ENCODE data around the gene BMAL2.

The BMAL2 gene

GRCh38 chr12:27361372-27361771, 28.7 kb downstream of the BMAL2 start:
- DNase-seq (ENCODE audit: low spot score in 2 of 2) = no peak
- Mint-ChIP-seq H3K9me3 (no peaks in the 10 kb centered on the region), H3K36me3 (no peaks in the 10 kb centered on the region), H3K27ac (no peak overlapping the region), H3K4me1 (no peaks in the 10 kb centered on the region), H3K4me3 (no peak overlapping the region)
- ATAC-seq = no peak

DNA sequence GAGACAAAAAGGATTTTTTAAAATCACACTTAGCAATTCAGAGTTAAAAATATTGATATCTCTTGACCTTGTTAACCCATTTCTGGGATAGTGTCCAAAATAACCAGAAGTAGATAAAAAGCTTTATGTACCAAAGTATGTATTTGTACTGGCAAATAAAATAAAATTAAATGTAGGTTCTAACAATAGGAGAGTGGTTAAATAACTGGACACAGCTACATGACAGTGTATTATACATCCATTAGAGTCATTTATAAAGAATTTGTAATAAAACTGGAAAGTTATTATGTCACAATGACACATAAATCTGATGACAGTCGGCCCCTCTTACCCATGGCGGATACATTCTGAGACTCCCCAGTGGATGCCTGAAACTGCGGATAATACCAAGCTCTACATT, 34.0 kb downstream of the BMAL2 start:
- Mint-ChIP-seq H3K4me3 (no peak overlapping the region), H3K9me3 (no peaks in the 10 kb centered on the region), H3K27ac (no peak overlapping the region), H3K4me1 (no peaks in the 10 kb centered on the region), H3K36me3 (no peaks in the 10 kb centered on the region)
- DNase-seq (ENCODE audit: low spot score in 2 of 2) (no peak), ATAC-seq (no peak)

DNA sequence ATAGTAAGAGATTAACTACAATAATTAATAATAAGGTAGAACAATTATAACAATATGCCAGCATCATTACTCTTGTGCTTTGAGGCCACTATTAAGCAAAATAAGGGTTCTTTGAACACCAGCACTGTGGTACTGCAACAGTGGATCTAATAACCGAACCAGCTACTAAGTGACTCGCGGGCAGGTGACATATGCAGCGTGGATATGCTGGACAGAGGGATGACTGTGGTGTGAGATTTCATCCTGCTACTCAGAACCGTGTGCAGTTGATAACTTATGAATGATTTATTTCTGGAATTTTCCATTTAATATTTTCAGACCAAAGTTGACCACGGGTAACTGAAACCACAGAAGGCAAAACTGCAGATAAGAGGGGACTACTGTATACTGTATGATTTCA, 34.4 kb downstream of the BMAL2 start:
- ATAC-seq (no peak), DNase-seq (ENCODE audit: low spot score in 2 of 2) (no peak)
- no peaks in the 10 kb centered on the region for H3K4me1 Mint-ChIP-seq
- no peaks in the 10 kb centered on the region for H3K36me3 Mint-ChIP-seq
- H3K27ac Mint-ChIP-seq = no peak overlapping the region
- no peak overlapping the region for H3K4me3 Mint-ChIP-seq
- no peaks in the 10 kb centered on the region for H3K9me3 Mint-ChIP-seq

- no peak for DNase-seq (ENCODE audit: low spot score in 2 of 2)
- Mint-ChIP-seq H3K4me3 (no peak overlapping the region), H3K9me3 (no peaks in the 10 kb centered on the region), H3K4me1 (no peaks in the 10 kb centered on the region), H3K27ac (no peak overlapping the region), H3K36me3 (no peaks in the 10 kb centered on the region)
- no peak for ATAC-seq
These were observed 49.6 kb downstream of the BMAL2 start for GRCh38 chr12:27382171-27382795.

All from stimulated activated effector memory CD8-positive, alpha-beta T cell treated with anti-CD3 and anti-CD28 coated beads, Interleukin-12 subunit alpha, Interleukin-12 subunit beta, amount 100 ng/mL, for 72 hours (primary cell).